Measurements from ENCODE around the gene KCNIP4. TPM values are rescaled to one million over a fixed set of nuclear protein-coding genes. Genes with fewer than 3 reads are reported as not detected.

The KCNIP4 gene
- total RNA-seq, 4 donors from 2014 or later = 0.19 TPM; not detected in 3

GRCh38 chr4:21716531-21716930, 232.0 kb downstream of the KCNIP4 start:
- no peak for DNase-seq
- Histone ChIP-seq H3K27ac (no peak overlapping the region), H3K4me3 (no peak overlapping the region), H3K4me1 (no peaks in the 10 kb centered on the region), H3K36me3 (no peaks in the 10 kb centered on the region), H3K9me3 (no peaks in the 10 kb centered on the region), H3K27me3 (no peaks in the 10 kb centered on the region)
- TF ChIP-seq CTCF (IDR thresholded peaks at IDR 0.05) (no peak), POLR2A (IDR thresholded peaks at IDR 0.05) (no peak)
- 62% methylated on average over 6 of the region's 6 CpGs for WGBS, 2 donors
- intact Hi-C loops (cut with DNase I) = no loop called here

- Histone ChIP-seq H3K27me3 (no peaks in the 10 kb centered on the region), H3K4me1 (no peaks in the 10 kb centered on the region), H3K36me3 (no peaks in the 10 kb centered on the region), H3K9me3 (no peaks in the 10 kb centered on the region), H3K4me3 (no peak overlapping the region), H3K27ac (no peak overlapping the region)
- DNase-seq = no peak
- TF ChIP-seq CTCF (IDR thresholded peaks at IDR 0.05) = no peak
- no peak for TF ChIP-seq POLR2A (IDR thresholded peaks at IDR 0.05)
- 69 to 75% methylated on average over 6 of the region's 6 CpGs for WGBS, 2 donors
- intact Hi-C loops (cut with DNase I) = no loop called here
Measured at GRCh38 chr4:21710179-21710835, 238.3 kb downstream of the KCNIP4 start.

GRCh38 chr4:21709761-21710160, 238.8 kb downstream of the KCNIP4 start:
- H3K27me3 ChIP-seq = no peaks in the 10 kb centered on the region
- no peak for DNase-seq
- no peak overlapping the region for H3K27ac ChIP-seq
- H3K4me3 ChIP-seq = no peak overlapping the region
- TF ChIP-seq CTCF (IDR thresholded peaks at IDR 0.05) (no peak), POLR2A (IDR thresholded peaks at IDR 0.05) (no peak)
- intact Hi-C loops (cut with DNase I) = no loop called here
- no peaks in the 10 kb centered on the region for H3K4me1 ChIP-seq
- no peaks in the 10 kb centered on the region for H3K36me3 ChIP-seq
- no peaks in the 10 kb centered on the region for H3K9me3 ChIP-seq

GRCh38 chr4:21709031-21709430, 239.5 kb downstream of the KCNIP4 start:
- DNase-seq = no peak
- Histone ChIP-seq H3K27ac (no peak overlapping the region), H3K4me3 (no peak overlapping the region), H3K27me3 (no peaks in the 10 kb centered on the region), H3K4me1 (no peaks in the 10 kb centered on the region), H3K9me3 (no peaks in the 10 kb centered on the region), H3K36me3 (no peaks in the 10 kb centered on the region)
- WGBS, 2 donors = 61 to 72% methylated on average over 1 of the region's 1 CpG
- intact Hi-C loops (cut with DNase I) = no loop called here
- no peak for TF ChIP-seq POLR2A (IDR thresholded peaks at IDR 0.05)
- TF ChIP-seq CTCF (IDR thresholded peaks at IDR 0.05) = no peak

- Histone ChIP-seq H3K4me1 (no peaks in the 10 kb centered on the region), H3K27ac (no peak overlapping the region), H3K9me3 (no peaks in the 10 kb centered on the region), H3K27me3 (no peaks in the 10 kb centered on the region), H3K4me3 (no peak overlapping the region), H3K36me3 (no peaks in the 10 kb centered on the region)
- TF ChIP-seq CTCF (IDR thresholded peaks at IDR 0.05) = no peak
- no peak for TF ChIP-seq POLR2A (IDR thresholded peaks at IDR 0.05)
- 24 to 30% methylated on average over 4 of the region's 4 CpGs for WGBS, 2 donors
- DNase-seq = no peak
- intact Hi-C loops (cut with DNase I) = no loop called here
Measured at GRCh38 chr4:21699446-21699845, 249.1 kb downstream of the KCNIP4 start.
